H9 (cell line): Measurements from ENCODE around the gene IDI2. TPM values are rescaled to one million over a fixed set of nuclear protein-coding genes. Genes with fewer than 3 reads are reported as not detected.

Source experiments
- DNase-seq: peaks from one replicate; pipeline ENCODE4 v3.0.0-alpha.2; 2017
- H2AFZ ChIP-seq: one replicate; pipeline ENCODE4 v1.6.1; 2013; ENCODE audit warnings: mild to moderate bottlenecking, low read length, control low read depth, moderate library complexity
- H2AK5ac ChIP-seq: 2 replicates; pipeline ENCODE4 v1.6.1; 2013; ENCODE audit warnings: low read length, control low read depth, mixed read lengths; ENCODE audit not compliant: insufficient read length
- H2BK120ac ChIP-seq: one replicate; pipeline ENCODE4 v1.6.1; 2013; ENCODE audit warnings: low read depth, mild to moderate bottlenecking, low read length, control low read depth, inconsistent platforms; ENCODE audit not compliant: poor library complexity, severe bottlenecking
- H2BK12ac ChIP-seq: 2 replicates; pipeline ENCODE4 v1.6.1; 2013; ENCODE audit warnings: low read length, control low read depth, mixed read lengths, low read depth; ENCODE audit not compliant: insufficient read length
- H2BK15ac ChIP-seq: 2 replicates; pipeline ENCODE4 v1.6.1; 2013; ENCODE audit warnings: low read depth, low read length, control low read depth
- H2BK20ac ChIP-seq: one replicate; pipeline ENCODE4 v1.6.1; 2013; ENCODE audit warnings: low read depth, mild to moderate bottlenecking, low read length, control low read depth, inconsistent platforms; ENCODE audit not compliant: poor library complexity, severe bottlenecking
- H2BK5ac ChIP-seq: 2 replicates; pipeline ENCODE4 v1.6.1; 2013; ENCODE audit warnings: low read length, control low read depth, mixed read lengths; ENCODE audit not compliant: insufficient read length
- H3K14ac ChIP-seq: 2 replicates; pipeline ENCODE4 v1.6.1; 2013; ENCODE audit warnings: low read length, control low read depth; ENCODE audit not compliant: insufficient read depth
- H3K18ac ChIP-seq: 2 replicates; pipeline ENCODE4 v1.6.1; 2013; ENCODE audit warnings: low read depth, mild to moderate bottlenecking, mixed read lengths, low read length, control low read depth; ENCODE audit not compliant: insufficient read length
- H3K23ac ChIP-seq: 2 replicates; pipeline ENCODE4 v1.6.1; 2013; ENCODE audit warnings: low read length, control low read depth, mixed read lengths, low read depth; ENCODE audit not compliant: insufficient read length
- H3K23me2 ChIP-seq: 2 replicates; pipeline ENCODE4 v1.6.1; 2013; ENCODE audit warnings: low read depth, mild to moderate bottlenecking, mixed read lengths, low read length, control low read depth; ENCODE audit not compliant: insufficient read length, poor library complexity, severe bottlenecking
- H3K27ac ChIP-seq: 2 replicates; pipeline ENCODE4 v1.5.1; 2013; ENCODE audit warnings: low read length, control low read depth, mixed read lengths, low read depth; ENCODE audit not compliant: insufficient read length
- H3K27me3 ChIP-seq: 2 replicates; pipeline ENCODE4 v1.6.1; 2013; ENCODE audit warnings: low read length, control low read depth, inconsistent platforms; ENCODE audit not compliant: insufficient read depth
- H3K4ac ChIP-seq: 2 replicates; pipeline ENCODE4 v1.6.1; 2013; ENCODE audit warnings: low read depth, mild to moderate bottlenecking, control low read depth, inconsistent platforms, low read length, moderate library complexity
- H3K4me1 ChIP-seq: 2 replicates; pipeline ENCODE4 v1.6.1; 2013; ENCODE audit warnings: low read length, control low read depth, inconsistent platforms; ENCODE audit not compliant: insufficient read depth
- H3K4me2 ChIP-seq: 2 replicates; pipeline ENCODE4 v1.6.1; 2013; ENCODE audit warnings: low read length, control low read depth, mixed read lengths; ENCODE audit not compliant: insufficient read length, insufficient read depth
- H3K56ac ChIP-seq: 2 replicates; pipeline ENCODE4 v1.6.1; 2013; ENCODE audit warnings: low read depth, mild to moderate bottlenecking, mixed read lengths, low read length, control low read depth; ENCODE audit not compliant: insufficient read length
- H3K79me1 ChIP-seq: 2 replicates; pipeline ENCODE4 v1.6.1; 2013; ENCODE audit warnings: low read depth, mild to moderate bottlenecking, moderate library complexity, low read length, control low read depth, inconsistent platforms; ENCODE audit not compliant: insufficient read depth, poor library complexity, severe bottlenecking
- H3K79me2 ChIP-seq: 2 replicates; pipeline ENCODE4 v1.6.1; 2013; ENCODE audit warnings: low read length, control low read depth, inconsistent platforms; ENCODE audit not compliant: insufficient read depth
- H3K9ac ChIP-seq: 2 replicates; pipeline ENCODE4 v1.6.1; 2013; ENCODE audit warnings: low read length, control low read depth, mixed read lengths; ENCODE audit not compliant: insufficient read length; ENCODE audit errors: extremely low read depth
- H3K9me3 ChIP-seq: one replicate; pipeline ENCODE4 v1.6.1; 2013; ENCODE audit warnings: low read depth, low read length, inconsistent platforms; ENCODE audit not compliant: control insufficient read depth
- H3T11ph ChIP-seq: one replicate; pipeline ENCODE4 v1.6.1; 2013; ENCODE audit warnings: mild to moderate bottlenecking, low read length, control low read depth, inconsistent platforms
- H4K20me1 ChIP-seq: one replicate; pipeline ENCODE4 v1.6.1; 2013; ENCODE audit not compliant: control insufficient read depth, insufficient read length, insufficient read depth
- H4K5ac ChIP-seq: 2 replicates; pipeline ENCODE4 v1.6.1; 2013; ENCODE audit warnings: low read depth, mild to moderate bottlenecking, mixed read lengths, low read length, control low read depth; ENCODE audit not compliant: insufficient read length
- H4K8ac ChIP-seq: replicated peaks from 2 replicates; pipeline ENCODE4 v1.6.1; 2013; ENCODE audit warnings: low read length, control low read depth, mixed read lengths, low read depth; ENCODE audit not compliant: insufficient read length
- H4K91ac ChIP-seq: 2 replicates; pipeline ENCODE4 v1.6.1; 2013; ENCODE audit warnings: low read depth, mild to moderate bottlenecking, moderate library complexity, mixed read lengths, low read length, control low read depth; ENCODE audit not compliant: insufficient read length
- H3K27ac Mint-ChIP-seq, 3 experiments: 2 replicates in 2 of 3; 3 replicates in 1 of 3; pipeline ENCODE4 v1.8.0; 2020 to 2021; ENCODE audit warnings: mixed read lengths in 3 of 3, mild to moderate bottlenecking in 1 of 3, moderate library complexity in 1 of 3
- H3K27me3 Mint-ChIP-seq: 2 replicates; pipeline ENCODE4 v1.8.0; 2021; ENCODE audit warnings: low read depth, mild to moderate bottlenecking, moderate library complexity, mixed read lengths
- H3K36me3 Mint-ChIP-seq, 3 experiments: 2 replicates in 2 of 3; 3 replicates in 1 of 3; pipeline ENCODE4 v1.8.0; 2020 to 2021; ENCODE audit warnings: low read depth in 3 of 3, mixed read lengths in 3 of 3; ENCODE audit not compliant: insufficient read depth in 1 of 3
- H3K4me1 Mint-ChIP-seq, 2 experiments: 2 replicates each; pipeline ENCODE4 v1.8.0; 2020; ENCODE audit warnings: mixed read lengths in 2 of 2
- H3K4me3 Mint-ChIP-seq, 2 experiments: 2 replicates in 1 of 2; 3 replicates in 1 of 2; pipeline ENCODE4 v1.8.0; 2020 to 2021; ENCODE audit warnings: mild to moderate bottlenecking in 2 of 2, mixed read lengths in 2 of 2, moderate library complexity in 1 of 2
- H3K9me3 Mint-ChIP-seq, 2 experiments: 2 replicates in 1 of 2; 3 replicates in 1 of 2; pipeline ENCODE4 v1.8.0; 2020; ENCODE audit warnings: mild to moderate bottlenecking in 2 of 2, mixed read lengths in 2 of 2, moderate library complexity in 1 of 2
- CTCF ChIP-seq: fragments of 200-600 bp; sonication (generic); conservative IDR thresholded peaks from 3 replicates; pipeline ENCODE4 v1.8.0; 2021; ENCODE audit warnings: antibody characterized with exemption, mild to moderate bottlenecking
- WGBS: extraction: QIAGEN DNeasy Blood & Tissue Kit; methylation state at CpG from one replicate; pipeline ENCODE4 v1.1.7; 2013; ENCODE audit warnings: missing lambda C conversion rate, low lambda C conversion rate, mixed read lengths; ENCODE audit not compliant: insufficient read length; ENCODE audit errors: extremely low coverage; 5-methylcytosine and 5-hydroxymethylcytosine counted together
- total RNA-seq: library from RNA; stranded (reverse); gene quantifications from 2 replicates; pipeline ENCODE4 v1.2.1, GENCODE V29; 2021

The IDI2 gene
- total RNA-seq, 1 experiment from 2014 or later, result not detected

GRCh38 chr10:985361-985760, 40.3 kb downstream of the IDI2 start:
- no peak for DNase-seq
- H2BK15ac ChIP-seq, result no peak overlapping the region
- no peak overlapping the region for H2AFZ ChIP-seq
- no peak overlapping the region for H4K91ac ChIP-seq
- Mint-ChIP-seq H3K27ac (no peak overlapping the region), H3K36me3 (peaks cover 21 to 28% (median 24%) of the 10 kb centered on the region in 3 experiments), H3K4me1 (peaks cover 12 to 17% of the 10 kb centered on the region in 2 experiments), H3K27me3 (peaks cover 1% of the 10 kb centered on the region; the same call in 1 of the 2 replicates), H3K4me3 (no peak overlapping the region), H3K9me3 (peaks cover 15 to 18% of the 10 kb centered on the region in 2 experiments)
- no peak overlapping the region for H3K14ac ChIP-seq
- no peak overlapping the region for H4K8ac ChIP-seq
- no peak overlapping the region for H2BK5ac ChIP-seq
- H3K4ac ChIP-seq, result no peak overlapping the region
- TF ChIP-seq CTCF, result no peak
- no peak overlapping the region for H2BK120ac ChIP-seq
- H3K27ac ChIP-seq, result no peak overlapping the region
- H3T11ph ChIP-seq, result no peak overlapping the region
- peaks cover 17% of the 10 kb centered on the region; the same call in 1 of the 2 replicates for H3K79me2 ChIP-seq
- no peak overlapping the region for H2BK20ac ChIP-seq
- no peak overlapping the region for H4K5ac ChIP-seq
- H3K9ac ChIP-seq, result no peak overlapping the region
- peaks cover 10% of the 10 kb centered on the region for H3K23me2 ChIP-seq
- no peaks in the 10 kb centered on the region for H3K27me3 ChIP-seq
- WGBS, result no CpG with 5 or more reads among the region's 2 CpGs
- no peak overlapping the region for H2AK5ac ChIP-seq
- H3K56ac ChIP-seq, result no peak overlapping the region
- H3K4me1 ChIP-seq, result no peaks in the 10 kb centered on the region; the same call in 1 of the 2 replicates
- H4K20me1 ChIP-seq, result no peaks in the 10 kb centered on the region
- H3K23ac ChIP-seq, result no peak overlapping the region
- peaks cover 2% of the 10 kb centered on the region for H3K79me1 ChIP-seq
- H2BK12ac ChIP-seq, result no peak overlapping the region
- peaks cover 10% of the 10 kb centered on the region for H3K9me3 ChIP-seq
- H3K18ac ChIP-seq, result no peak overlapping the region
- no peak overlapping the region for H3K4me2 ChIP-seq
